GM12878 (cell line): Measurements from ENCODE around the gene KIAA1328. TPM values are rescaled to one million over a fixed set of nuclear protein-coding genes. Genes with fewer than 3 reads are reported as not detected.

Experiments used
- ATAC-seq: fragments of 200-7000 bp; cut with Tn5 transposase; 3 replicates; pipeline ENCODE4 v1.9.1; 2020; ENCODE audit warnings: mild to moderate bottlenecking, moderate library complexity
- BruUV-seq: library from RNA; stranded (reverse); fragments of 400-500 nt; replicated peaks from 2 replicates; lab custom pipeline; 2021; lab: Mats Ljungman, UMichigan
- CTCF ChIA-PET: fragments of 300-600 bp; sonication (Branson Sonifier 250); formaldehyde crosslinking; extraction: SDS; loops from one replicate; lab custom pipeline; 2021; ENCODE audit warnings: inconsistent platforms; lab: Yijun Ruan, JAX
- POLR2A ChIA-PET: fragments of 350-600 bp; formaldehyde crosslinking; extraction: SDS; loops from one replicate; lab custom pipeline; 2021; ENCODE audit warnings: inconsistent platforms; lab: Charles Lee
- RAD21 ChIA-PET: fragments of 300-600 bp; sonication (Branson Sonifier 250); formaldehyde crosslinking; loops from one replicate; lab custom pipeline; 2023; ENCODE audit warnings: antibody characterized with exemption; ENCODE audit not compliant: unreplicated experiment; lab: Charles Lee
- SMC1A ChIA-PET: fragments of 300-600 bp; sonication (Branson Sonifier 250); formaldehyde crosslinking; loops from one replicate; lab custom pipeline; 2023; ENCODE audit not compliant: unreplicated experiment, uncharacterized antibody; lab: Charles Lee
- DNase-seq: peaks from one replicate; pipeline ENCODE4 v3.0.0-alpha.2; 2011; ENCODE audit warnings: low read depth, low spot score
- FAIRE-seq: peaks from 3 replicates; lab custom pipeline; 2011; peaks lifted over from hg19 to GRCh38; lab: Jason Lieb, UNC
- H2AFZ ChIP-seq: 2 replicates; pipeline ENCODE4 v1.6.0; 2011; ENCODE audit warnings: low read depth, low read length, control low read depth; ENCODE audit not compliant: control insufficient read depth
- H3K27ac ChIP-seq: 2 replicates; pipeline ENCODE4 v1.5.1; 2011; ENCODE audit warnings: control low read depth; ENCODE audit not compliant: control insufficient read depth, insufficient read depth
- H3K27me3 ChIP-seq, 2 experiments: replicated peaks in 1 of 2; 2 replicates each; pipeline versions ENCODE4 v1.6.0 to v1.6.1; 2011; ENCODE audit warnings: low read length in 1 of 2; ENCODE audit not compliant: control insufficient read depth in 2 of 2, insufficient read depth in 2 of 2
- H3K36me3 ChIP-seq, 2 experiments: 2 replicates each; pipeline ENCODE4 v1.5.1; 2011; ENCODE audit warnings: low read length in 1 of 2; ENCODE audit not compliant: control insufficient read depth in 2 of 2, insufficient read depth in 2 of 2
- H3K4me1 ChIP-seq: 2 replicates; pipeline ENCODE4 v1.6.1; 2011; ENCODE audit warnings: mild to moderate bottlenecking, low read length, moderate library complexity, mixed read lengths; ENCODE audit not compliant: control insufficient read depth, insufficient read depth
- H3K4me2 ChIP-seq: 2 replicates; pipeline ENCODE4 v1.6.0; 2011; ENCODE audit warnings: control low read depth; ENCODE audit not compliant: control insufficient read depth, insufficient read depth
- H3K4me3 ChIP-seq: fragments of 200-600 bp; sonication (generic); 2 replicates; pipeline ENCODE4 v1.5.1; 2016
- H3K79me2 ChIP-seq: 2 replicates; pipeline ENCODE4 v1.6.0; 2011; ENCODE audit warnings: low read length; ENCODE audit not compliant: control insufficient read depth, insufficient read depth
- H3K9ac ChIP-seq: 2 replicates; pipeline ENCODE4 v1.8.0; 2011; ENCODE audit warnings: low read length, control low read depth, mixed read lengths; ENCODE audit not compliant: control insufficient read depth, insufficient read depth
- H3K9me3 ChIP-seq: replicated peaks from 3 replicates; pipeline ENCODE4 v1.5.1; 2011; ENCODE audit warnings: mild to moderate bottlenecking, low read length; ENCODE audit not compliant: control insufficient read depth, insufficient read depth
- H4K20me1 ChIP-seq: 2 replicates; pipeline ENCODE4 v1.6.0; 2011; ENCODE audit not compliant: control insufficient read depth, insufficient read depth
- CBX3 ChIP-seq: fragments of 200-600 bp; sonication (generic); IDR thresholded peaks from 2 replicates; pipeline ENCODE4 v1.6.1; 2016; ENCODE audit warnings: low read depth, borderline replicate concordance
- GATAD2B ChIP-seq: fragments of 450-650 bp; conservative IDR thresholded peaks from 2 replicates; pipeline ENCODE4 v1.6.1; 2017; ENCODE audit warnings: low read depth, mild to moderate bottlenecking, moderate library complexity
- IKZF2 ChIP-seq, 2 experiments: fragments of 450-650 bp; IDR thresholded peaks; 2 replicates each; pipeline ENCODE4 v1.6.1; 2017; ENCODE audit warnings: mild to moderate bottlenecking in 2 of 2, moderate library complexity in 2 of 2
- KAT2A ChIP-seq: conservative IDR thresholded peaks from 2 replicates; pipeline ENCODE4 v1.6.1; 2011; ENCODE audit warnings: low read depth, low read length; ENCODE audit not compliant: control insufficient read depth
- NBN ChIP-seq: fragments of 450-650 bp; IDR thresholded peaks from 2 replicates; pipeline ENCODE4 v1.6.1; 2016
- STAT1 ChIP-seq: fragments of 450-650 bp; conservative IDR thresholded peaks from 2 replicates; pipeline ENCODE4 v1.6.1; 2014; ENCODE audit warnings: antibody characterized with exemption, mild to moderate bottlenecking
- ZSCAN29 ChIP-seq: fragments of 450-650 bp; IDR thresholded peaks from 2 replicates; pipeline ENCODE4 v1.6.1; 2017; ENCODE audit warnings: mild to moderate bottlenecking, moderate library complexity
- WGBS: methylation state at CpG from one replicate; pipeline ENCODE4 v1.1.6; 2016; ENCODE audit warnings: low lambda C conversion rate; ENCODE audit not compliant: insufficient replicate concordance, insufficient coverage; ENCODE audit errors: missing lambda C conversion rate; 5-methylcytosine and 5-hydroxymethylcytosine counted together
- in situ Hi-C: fragments of 300-500 bp; cut with MboI; formaldehyde crosslinking; loops from 9 replicates; pipeline ENCODE4 v1.14.3; 2018; ENCODE audit warnings: mixed read lengths
- intact Hi-C: fragments of 100-400 bp; cut with micrococcal nuclease; formaldehyde crosslinking; loops from one replicate; pipeline ENCODE4 v1.14.2; 2022; ENCODE audit not compliant: unreplicated experiment
- polyA plus RNA-seq, 11 experiments: library from polyadenylated mRNA; depleted of rRNA in 4 of 11; unstranded in 6 of 11; stranded (reverse) in 5 of 11; fragments of >200 nt; fragmentation: Nextera tagmentation in 4 of 11; fragmentation: Illumina TruSeq in 1 of 11; extraction: Ambion mirVana in 4 of 11; extraction: Trizol in 1 of 11; gene quantifications; 1 replicate in 1 of 11; 2 replicates in 10 of 11; pipeline versions ENCODE4 v1.2.1 to v1.2.3, GENCODE V29; 2011 to 2016; ENCODE audit warnings: inconsistent platforms in 2 of 11, missing spikeins in 2 of 11, low read depth in 1 of 11
- total RNA-seq, 4 experiments: library from RNA; depleted of rRNA in 3 of 4; stranded (reverse); fragments of >200 nt in 3 of 4; fragmentation: Illumina TruSeq in 1 of 4; extraction: Trizol in 1 of 4; gene quantifications; 2 replicates each; pipeline versions ENCODE4 v1.2.1 to v1.2.3, GENCODE V29; 2013 to 2021
- TF ChIP-seq, protein P1 (sequence below): fragments of 450-650 bp; formaldehyde crosslinking; IDR thresholded peaks from 2 replicates; pipeline ENCODE4 v1.4.0; 2020; ENCODE audit warnings: mild to moderate bottlenecking, moderate library complexity
- TF ChIP-seq, protein P2 (sequence below): IDR thresholded peaks from 2 replicates; pipeline ENCODE4 v1.6.1; 2011; ENCODE audit warnings: borderline replicate concordance, low read depth, mild to moderate bottlenecking, moderate library complexity, mixed read lengths, low read length; ENCODE audit not compliant: insufficient read depth; ENCODE audit errors: extremely low read length
- TF ChIP-seq, protein P3 (sequence below): fragments of 450-650 bp; IDR thresholded peaks from 2 replicates; pipeline ENCODE4 v1.6.1; 2016; ENCODE audit warnings: mild to moderate bottlenecking
- TF ChIP-seq, protein P4 (sequence below): IDR thresholded peaks from 2 replicates; pipeline ENCODE4 v1.6.1; 2011; ENCODE audit warnings: borderline replicate concordance, low read depth, mild to moderate bottlenecking, moderate library complexity, low read length; ENCODE audit not compliant: insufficient read depth, poor library complexity, severe bottlenecking

Gene KIAA1328
- total and polyA plus RNA-seq, 10 of the 15 experiments (the other 5 are each of a cell fraction or from before 2014, with no cell fraction given), result 3.1 to 7.1 (median 4.6) TPM

DNA sequence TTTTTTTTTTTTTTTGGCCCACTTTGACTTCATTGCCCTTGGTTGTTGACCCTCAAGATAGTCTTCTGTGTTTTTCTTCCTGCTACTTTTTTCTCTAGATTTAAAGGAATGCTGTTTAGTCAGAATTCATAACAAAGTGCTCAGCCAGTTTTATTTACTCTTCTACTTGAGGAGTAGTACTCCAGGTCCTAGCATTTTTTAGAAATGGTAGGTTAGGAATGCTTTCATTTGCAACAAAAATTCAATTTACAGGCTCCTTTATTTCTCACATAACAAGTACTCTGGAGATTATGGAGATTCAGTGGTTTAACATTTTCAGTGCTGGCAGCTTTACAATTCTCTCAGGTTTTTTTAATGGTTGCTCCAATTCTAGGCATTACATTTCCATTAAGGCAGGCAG lies 58.2 kb downstream of the KIAA1328 start (continued):
- no peak for TF ChIP-seq STAT1
- TF ChIP-seq CBX3, result no peak
- TF ChIP-seq GATAD2B, result no peak

DNA sequence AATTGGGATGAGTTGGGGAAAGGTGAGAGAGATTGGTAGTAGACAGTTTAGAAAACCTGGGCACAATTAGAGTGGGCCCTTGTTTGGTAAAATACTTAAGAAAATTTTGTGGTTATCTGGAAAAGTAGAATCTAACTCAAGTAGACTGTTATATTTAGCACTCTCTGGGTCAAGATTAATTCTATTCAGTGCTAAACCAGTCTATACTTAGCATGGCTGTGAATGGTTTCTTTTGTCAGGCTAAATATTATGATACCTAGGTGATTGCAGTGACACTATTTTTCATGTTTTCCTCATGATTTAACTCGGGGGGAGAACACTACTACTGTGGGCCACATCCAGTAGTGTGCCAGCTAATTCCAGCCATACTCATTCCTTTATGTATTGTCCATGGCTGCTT lies 58.9 kb downstream of the KIAA1328 start:
- BruUV-seq, result no TSS peak
- no peaks in the 10 kb centered on the region for H3K9me3 ChIP-seq
- intact Hi-C loops, result no loop called here
- no peak for DNase-seq
- H3K4me3 ChIP-seq, result no peak overlapping the region
- no peaks in the 10 kb centered on the region for H4K20me1 ChIP-seq
- no peaks in the 10 kb centered on the region for H3K27me3 ChIP-seq
- POLR2A ChIA-PET, result no interaction called here
- TF ChIP-seq, protein P1, sequence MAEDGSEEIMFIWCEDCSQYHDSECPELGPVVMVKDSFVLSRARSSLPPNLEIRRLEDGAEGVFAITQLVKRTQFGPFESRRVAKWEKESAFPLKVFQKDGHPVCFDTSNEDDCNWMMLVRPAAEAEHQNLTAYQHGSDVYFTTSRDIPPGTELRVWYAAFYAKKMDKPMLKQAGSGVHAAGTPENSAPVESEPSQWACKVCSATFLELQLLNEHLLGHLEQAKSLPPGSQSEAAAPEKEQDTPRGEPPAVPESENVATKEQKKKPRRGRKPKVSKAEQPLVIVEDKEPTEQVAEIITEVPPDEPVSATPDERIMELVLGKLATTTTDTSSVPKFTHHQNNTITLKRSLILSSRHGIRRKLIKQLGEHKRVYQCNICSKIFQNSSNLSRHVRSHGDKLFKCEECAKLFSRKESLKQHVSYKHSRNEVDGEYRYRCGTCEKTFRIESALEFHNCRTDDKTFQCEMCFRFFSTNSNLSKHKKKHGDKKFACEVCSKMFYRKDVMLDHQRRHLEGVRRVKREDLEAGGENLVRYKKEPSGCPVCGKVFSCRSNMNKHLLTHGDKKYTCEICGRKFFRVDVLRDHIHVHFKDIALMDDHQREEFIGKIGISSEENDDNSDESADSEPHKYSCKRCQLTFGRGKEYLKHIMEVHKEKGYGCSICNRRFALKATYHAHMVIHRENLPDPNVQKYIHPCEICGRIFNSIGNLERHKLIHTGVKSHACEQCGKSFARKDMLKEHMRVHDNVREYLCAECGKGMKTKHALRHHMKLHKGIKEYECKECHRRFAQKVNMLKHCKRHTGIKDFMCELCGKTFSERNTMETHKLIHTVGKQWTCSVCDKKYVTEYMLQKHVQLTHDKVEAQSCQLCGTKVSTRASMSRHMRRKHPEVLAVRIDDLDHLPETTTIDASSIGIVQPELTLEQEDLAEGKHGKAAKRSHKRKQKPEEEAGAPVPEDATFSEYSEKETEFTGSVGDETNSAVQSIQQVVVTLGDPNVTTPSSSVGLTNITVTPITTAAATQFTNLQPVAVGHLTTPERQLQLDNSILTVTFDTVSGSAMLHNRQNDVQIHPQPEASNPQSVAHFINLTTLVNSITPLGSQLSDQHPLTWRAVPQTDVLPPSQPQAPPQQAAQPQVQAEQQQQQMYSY (CRISPR knock-in tag), result no peak
- TF ChIP-seq KAT2A (no peak), ZSCAN29 (no peak), NBN (no peak), IKZF2 (IDR thresholded peaks at IDR 0.05) (no peak)
- TF ChIP-seq, protein P2, sequence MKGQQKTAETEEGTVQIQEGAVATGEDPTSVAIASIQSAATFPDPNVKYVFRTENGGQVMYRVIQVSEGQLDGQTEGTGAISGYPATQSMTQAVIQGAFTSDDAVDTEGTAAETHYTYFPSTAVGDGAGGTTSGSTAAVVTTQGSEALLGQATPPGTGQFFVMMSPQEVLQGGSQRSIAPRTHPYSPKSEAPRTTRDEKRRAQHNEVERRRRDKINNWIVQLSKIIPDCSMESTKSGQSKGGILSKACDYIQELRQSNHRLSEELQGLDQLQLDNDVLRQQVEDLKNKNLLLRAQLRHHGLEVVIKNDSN, result no peak
- TF ChIP-seq, protein P3, sequence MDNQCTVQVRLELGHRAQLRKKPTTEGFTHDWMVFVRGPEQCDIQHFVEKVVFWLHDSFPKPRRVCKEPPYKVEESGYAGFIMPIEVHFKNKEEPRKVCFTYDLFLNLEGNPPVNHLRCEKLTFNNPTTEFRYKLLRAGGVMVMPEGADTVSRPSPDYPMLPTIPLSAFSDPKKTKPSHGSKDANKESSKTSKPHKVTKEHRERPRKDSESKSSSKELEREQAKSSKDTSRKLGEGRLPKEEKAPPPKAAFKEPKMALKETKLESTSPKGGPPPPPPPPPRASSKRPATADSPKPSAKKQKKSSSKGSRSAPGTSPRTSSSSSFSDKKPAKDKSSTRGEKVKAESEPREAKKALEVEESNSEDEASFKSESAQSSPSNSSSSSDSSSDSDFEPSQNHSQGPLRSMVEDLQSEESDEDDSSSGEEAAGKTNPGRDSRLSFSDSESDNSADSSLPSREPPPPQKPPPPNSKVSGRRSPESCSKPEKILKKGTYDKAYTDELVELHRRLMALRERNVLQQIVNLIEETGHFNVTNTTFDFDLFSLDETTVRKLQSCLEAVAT, result no peak
- TF ChIP-seq, protein P4, sequence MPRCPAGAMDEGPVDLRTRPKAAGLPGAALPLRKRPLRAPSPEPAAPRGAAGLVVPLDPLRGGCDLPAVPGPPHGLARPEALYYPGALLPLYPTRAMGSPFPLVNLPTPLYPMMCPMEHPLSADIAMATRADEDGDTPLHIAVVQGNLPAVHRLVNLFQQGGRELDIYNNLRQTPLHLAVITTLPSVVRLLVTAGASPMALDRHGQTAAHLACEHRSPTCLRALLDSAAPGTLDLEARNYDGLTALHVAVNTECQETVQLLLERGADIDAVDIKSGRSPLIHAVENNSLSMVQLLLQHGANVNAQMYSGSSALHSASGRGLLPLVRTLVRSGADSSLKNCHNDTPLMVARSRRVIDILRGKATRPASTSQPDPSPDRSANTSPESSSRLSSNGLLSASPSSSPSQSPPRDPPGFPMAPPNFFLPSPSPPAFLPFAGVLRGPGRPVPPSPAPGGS, result no peak
- RAD21 ChIA-PET, result no interaction called here
- H3K79me2 ChIP-seq, result no peaks in the 10 kb centered on the region
- no peak for ATAC-seq
- no peak overlapping the region for H3K27ac ChIP-seq
- no peak overlapping the region for H3K4me2 ChIP-seq
- SMC1A ChIA-PET, result no interaction called here
- H3K4me1 ChIP-seq, result no peaks in the 10 kb centered on the region
- 44% methylated on average over 1 of the region's 1 CpG for WGBS
- in situ Hi-C loops, result no loop called here
- no peak overlapping the region for H2AFZ ChIP-seq
- no peaks in the 10 kb centered on the region for H3K36me3 ChIP-seq
- no peak for FAIRE-seq
- H3K9ac ChIP-seq, result no peak overlapping the region
- CTCF ChIA-PET, result no interaction called here
